Measurements from ENCODE around the gene TTC38.

The TTC38 gene

DNA sequence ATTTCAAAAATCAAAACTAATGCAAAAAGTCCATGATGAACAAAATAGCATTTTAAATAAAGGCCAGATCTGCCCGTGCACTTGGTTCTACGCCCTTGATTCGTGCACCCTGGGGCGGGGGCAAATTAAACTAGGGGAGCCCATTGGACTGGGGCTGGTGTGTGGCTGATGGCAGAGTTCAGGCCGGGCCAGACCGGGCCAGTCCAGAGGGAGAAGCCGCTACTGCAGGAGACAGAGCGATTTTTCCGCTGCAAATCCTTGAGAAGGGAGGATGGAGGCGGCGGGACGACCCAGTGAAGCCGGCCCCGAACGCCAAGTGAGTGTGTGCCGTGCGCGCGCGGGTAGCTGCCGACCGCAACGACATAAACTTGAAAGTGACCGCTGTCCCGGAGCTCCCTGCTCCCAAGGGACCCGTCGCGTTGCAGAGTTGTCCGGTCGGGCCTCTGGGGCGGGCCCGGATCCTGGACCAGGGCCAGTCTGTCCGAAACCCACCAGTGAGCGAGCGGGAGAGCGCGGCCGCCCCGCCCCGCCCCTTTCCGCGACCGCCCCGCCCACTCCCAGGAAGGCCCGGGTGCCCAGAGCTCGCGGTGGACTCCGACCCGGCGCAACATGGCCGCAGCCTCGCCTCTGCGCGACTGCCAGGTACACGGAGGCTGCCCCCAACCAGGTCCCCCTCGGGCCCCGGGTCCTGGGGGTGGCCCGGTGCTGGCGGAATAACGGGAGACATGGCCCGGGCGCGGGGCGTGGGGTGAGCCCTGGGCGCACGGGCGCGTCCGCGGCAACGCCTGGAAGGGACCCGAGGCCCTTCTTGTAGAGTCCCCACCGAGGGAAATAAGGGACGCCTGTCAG, at the start of gene TTC38:
TTC38 (plus strand) TSS at position 578 of the 849 bp plus-strand sequence; CDS start at position 610, 32 bp downstream.
- ATAC-seq, result peak; percentile 70 to 79

DNA sequence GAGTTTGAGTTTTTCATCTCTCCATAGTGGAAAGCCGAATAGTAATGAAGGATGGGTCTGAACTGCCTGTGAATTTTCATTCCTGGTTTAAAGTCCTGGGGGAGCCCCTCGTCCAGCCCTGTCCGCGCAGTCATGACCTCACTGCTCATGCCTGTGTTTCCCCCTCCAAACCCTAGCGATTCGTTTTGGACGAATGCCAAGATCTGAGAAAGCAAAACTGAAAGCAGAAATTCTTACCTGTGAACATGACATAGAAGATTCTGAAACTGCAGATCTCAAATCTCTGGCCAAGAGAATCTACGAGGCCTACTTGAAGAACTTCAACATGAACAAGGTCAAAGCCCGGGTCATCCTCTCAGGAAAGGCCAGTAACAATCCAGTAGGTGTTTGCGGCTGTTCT, 48.2 kb upstream of the TTC38 start:
- no peak for ATAC-seq

DNA sequence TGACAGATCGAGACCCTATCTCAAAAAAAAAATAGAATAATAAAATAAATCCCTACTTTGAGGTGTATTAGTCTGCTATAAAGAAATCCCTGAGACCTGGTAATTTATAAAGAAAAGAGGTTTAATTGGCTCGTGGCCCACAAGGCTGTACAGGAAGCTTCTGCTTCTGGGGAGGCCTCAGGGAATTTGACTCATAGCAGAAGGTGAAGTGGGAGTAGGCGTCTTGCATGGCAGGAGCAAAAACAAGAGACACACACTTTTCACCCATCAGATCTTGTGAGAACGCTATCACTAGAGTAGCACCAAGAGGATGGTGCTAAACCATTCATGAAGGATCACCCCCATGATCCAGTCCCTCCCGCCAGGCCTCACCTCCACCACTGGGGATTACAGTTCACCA, 46.9 kb upstream of the TTC38 start:
- ATAC-seq, result no peak

DNA sequence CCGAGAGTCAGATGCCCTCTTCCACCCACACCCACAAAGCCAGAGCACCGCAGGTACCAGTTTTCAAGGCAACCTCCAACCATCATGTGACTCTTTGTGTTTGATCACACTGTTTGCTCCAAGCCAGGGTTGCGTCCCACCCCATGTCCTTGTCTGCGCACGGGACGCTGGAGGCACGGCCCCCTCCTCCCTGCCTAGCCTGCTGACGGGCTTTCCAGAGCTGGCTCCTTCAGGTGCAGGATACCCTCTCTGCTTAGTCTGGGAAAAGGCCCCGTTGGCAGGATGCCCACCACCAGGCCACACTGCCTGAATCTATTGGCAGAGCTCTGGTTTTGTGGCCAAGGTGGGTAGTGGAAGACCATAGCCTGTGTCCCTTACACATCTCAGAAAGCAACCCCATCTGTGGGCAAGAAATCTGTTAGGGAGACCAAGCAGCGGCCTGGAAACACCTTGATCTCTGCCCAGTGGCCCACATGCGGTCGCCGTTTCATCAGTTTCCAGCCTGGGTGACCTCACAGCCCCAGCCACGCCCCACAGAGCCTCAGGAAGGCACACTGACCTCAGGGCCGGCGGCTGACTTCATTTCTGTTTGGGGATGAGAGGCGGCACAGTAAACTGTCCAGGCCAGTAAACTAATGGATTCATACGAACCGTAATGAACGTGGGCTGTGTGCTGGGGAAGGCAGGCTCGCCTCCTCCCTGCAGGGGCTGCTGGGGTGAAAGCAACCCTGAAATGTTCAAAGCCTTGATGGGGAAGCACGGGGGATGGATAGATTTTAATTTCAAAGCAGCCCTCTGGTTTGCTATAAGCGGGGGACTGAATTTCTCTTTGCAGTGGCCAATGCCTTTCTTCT, 43.5 kb upstream of the TTC38 start:
- ATAC-seq, result no peak

DNA sequence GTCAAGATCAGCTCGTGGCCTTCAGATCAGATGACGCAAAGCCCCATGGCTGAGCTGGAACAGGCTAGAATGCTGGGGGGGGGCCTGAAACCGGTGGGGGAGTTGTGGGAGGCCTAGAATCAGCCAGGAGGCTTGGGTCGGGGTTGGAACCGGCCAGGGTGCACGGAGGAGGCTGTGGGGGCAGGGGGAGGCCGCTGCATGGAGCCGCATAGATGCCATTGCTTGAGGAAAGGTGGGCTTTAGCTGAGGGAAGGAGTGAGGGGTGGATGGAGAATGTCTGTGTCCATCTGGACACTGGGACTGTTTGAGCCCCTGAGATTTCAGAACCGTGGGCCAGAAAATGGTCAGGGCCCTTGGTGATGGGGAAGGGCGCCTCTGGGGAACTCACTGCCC, 42.9 kb upstream of the TTC38 start:
- ATAC-seq, result no peak

DNA sequence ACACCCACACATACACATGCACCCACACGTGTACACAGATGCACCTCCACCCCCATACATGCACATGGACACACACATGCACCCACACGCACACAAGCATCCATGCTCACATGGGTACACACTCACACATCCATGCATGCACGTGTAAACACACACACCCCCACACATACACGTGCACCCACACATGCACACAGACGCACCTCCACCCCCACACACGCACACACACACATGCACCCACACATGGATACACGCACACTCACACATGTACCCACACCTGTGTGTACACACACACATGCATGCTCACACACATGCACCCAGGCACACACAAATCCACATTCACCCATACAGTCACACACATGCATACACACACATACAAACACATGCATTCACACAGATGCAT, 42.2 kb upstream of the TTC38 start:
- ATAC-seq, result no peak

DNA sequence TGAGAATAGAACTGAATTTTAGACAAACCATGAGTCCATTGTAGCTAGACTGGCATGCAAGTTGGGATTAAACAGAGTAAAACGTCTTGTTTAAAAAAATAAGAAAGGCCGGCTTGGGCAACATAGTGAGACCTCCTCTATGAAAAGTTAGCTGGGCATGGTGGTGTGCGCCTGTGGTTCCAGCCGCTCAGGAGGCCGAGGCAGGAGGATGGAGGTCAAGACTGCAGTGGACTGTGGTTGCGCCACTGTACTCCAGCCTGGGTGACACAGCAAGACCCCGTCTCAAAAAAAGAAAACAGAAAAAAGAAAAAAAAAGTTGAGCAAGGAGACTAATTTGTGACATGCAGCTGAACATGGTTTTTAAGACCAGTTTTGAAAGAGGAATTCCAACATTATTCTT, 41.2 kb upstream of the TTC38 start:
- ATAC-seq, result no peak

DNA sequence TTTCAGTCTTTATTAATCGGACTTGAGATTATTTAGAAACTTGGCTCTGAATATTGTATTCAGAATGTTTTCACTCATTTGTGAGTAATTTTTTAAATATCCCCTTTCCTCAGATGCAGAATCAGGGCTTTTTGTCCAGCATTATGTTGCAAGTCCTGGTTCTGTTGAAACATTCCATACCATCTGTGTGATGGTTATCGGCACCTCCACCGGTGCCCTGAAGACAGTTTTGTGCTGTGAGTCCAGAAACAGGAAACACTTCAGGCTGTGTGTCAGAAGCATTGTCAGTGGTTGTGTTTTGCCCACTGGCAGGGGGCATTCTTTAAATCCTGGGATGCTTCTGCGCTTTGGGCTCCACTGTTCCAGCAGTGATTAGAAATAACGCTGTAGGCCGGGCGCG, 38.1 kb upstream of the TTC38 start:
- no peak for ATAC-seq

DNA sequence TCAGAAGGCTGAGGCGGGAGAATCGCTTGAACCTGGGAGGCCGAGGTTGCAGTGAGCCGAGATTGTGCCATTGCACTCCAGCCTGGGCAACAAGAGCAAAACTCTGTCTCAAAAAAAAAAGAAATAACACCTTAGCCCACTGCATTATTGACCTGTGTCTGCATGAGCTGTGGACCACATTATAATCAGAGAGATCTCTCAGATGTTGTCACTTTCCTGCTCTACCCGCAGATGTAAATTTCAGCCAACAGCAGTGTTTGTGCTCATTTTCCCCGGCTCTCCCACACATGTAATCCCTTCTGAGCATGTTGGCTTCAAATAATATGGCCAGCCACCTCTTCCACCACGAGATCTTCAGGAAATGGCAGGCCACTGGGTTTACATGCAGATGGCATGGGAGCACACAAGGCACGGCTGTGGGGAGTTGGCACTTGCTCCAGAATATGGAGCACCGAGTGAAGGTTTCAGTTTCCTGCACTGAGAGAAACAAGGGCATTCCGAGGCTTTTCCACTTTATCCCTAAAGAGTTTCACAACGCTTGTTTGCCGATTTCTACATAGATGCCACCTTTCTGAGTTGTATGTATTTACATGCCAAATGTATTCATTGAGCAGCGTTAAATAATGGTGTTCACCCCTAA, 37.4 kb upstream of the TTC38 start:
- no peak for ATAC-seq

DNA sequence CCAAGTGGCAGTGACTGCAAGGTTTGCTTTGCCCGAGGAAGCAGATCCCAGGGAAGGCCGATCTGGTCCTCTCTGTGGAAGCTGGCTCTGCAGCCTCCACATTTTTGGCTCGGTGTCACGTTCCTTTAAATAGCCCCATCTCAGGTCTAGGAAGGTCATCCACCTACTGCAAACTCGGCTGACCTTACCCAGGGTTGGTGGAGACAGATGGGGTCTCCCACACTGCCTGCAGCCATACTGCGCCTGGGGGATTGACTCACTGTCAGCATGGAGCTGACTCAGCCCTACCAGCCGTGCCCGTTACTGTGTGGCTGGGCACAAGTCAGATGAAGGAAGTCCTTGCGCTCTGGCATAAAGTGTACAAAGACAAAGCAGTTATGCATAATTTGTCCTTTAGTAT, 34.6 kb upstream of the TTC38 start:
- no peak for ATAC-seq

DNA sequence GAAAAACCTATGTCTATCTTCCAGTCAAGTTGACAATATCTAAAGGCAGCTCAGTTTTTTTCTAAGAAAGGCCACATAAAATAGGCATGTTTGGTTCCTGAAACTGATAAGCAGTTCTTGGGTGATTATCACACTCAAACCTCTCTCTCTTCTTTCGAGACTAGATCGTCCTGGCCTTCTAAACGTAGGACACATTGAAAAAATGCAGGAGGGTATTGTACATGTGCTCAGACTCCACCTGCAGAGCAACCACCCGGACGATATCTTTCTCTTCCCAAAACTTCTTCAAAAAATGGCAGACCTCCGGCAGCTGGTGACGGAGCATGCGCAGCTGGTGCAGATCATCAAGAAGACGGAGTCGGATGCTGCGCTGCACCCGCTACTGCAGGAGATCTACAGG, 32.8 kb upstream of the TTC38 start:
- ATAC-seq, result no peak

DNA sequence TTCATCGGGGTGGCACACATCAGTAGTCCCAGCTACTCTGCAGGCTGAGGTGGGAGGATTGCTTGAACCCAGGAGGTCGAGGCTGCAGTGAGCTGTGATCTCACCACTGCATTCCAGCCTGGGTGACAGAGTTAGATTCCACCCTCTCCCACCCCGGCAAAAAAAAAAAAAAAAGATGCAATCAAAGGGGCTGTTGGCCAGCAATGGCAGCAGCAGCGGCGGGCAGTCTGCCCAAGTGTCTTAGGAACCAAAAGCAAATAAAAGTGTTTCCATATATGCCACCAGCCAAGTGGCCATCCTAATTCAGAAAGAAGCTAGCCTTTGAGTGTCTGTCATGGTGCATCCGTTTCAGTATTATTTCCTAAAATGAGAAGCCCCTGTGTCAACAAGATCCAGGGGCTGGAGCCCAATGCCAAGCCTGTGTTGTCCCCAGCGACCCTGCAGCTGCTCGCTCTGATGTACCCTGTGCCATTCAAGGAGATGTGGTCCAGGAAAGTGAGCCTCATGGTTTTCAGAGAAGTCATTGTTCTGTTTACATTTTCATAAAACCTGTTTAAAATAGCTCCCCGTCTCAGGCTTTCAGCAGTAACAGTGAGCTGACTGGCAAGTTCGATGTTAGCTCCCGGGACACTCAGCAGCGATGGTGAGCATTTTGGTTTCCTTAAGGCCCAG, 30.2 kb upstream of the TTC38 start:
- no peak for ATAC-seq

DNA sequence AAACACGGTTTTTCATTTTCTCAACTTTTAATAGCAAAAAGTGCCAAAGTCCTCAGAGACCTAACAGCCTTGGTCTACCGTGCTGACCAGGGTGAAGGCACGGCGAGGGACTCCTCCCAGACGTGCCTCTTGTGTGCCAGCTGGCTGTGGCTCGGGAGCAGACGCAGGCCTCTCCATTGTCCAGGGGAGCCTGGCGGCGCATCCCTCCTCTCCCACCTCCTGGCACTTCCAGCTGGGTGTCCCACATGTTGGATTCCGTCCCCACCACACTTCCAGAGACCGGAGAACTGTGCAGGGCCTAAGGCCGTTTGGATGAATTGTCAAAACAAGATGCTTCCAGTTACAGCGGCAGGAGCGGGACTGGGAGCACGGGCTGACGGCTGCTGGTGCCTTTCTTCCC, 29.3 kb upstream of the TTC38 start:
- ATAC-seq, result no peak

DNA sequence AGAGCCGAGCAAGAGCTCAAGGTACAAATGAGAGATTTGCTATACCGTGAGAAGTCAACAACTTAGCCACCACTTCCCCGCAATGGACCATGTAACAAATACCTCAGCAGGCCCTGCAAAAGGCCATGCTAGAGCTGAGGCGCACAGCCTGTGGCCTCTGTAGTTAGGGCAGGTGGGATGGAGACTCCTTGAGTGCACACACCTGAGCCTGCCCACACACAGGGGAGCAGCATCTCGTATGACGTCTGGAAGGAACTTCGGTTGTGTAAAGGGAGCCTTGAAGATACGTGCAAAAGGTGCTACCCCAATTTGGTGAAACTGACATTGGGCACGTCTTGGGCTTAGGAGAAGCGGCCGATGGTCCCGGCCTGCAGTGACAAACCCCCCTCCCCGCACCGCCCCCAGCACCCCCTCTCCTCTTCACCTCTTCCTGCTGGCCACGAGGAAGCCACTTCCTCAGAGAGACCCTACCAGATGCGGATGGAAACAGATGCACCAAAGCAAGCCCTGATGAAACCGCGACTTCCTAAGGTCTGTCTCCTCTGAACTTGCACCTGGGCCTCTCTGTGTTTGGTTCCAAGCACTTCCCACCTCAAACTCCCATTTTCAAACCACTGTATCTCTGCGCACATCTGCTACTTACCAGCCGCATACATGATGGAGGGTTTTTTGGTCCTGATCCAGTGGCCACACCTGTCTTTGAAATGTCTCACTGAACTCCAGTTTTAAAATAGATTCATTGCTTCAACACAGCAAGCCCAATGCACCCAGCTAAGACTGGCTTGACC, 28.4 kb upstream of the TTC38 start:
- no peak for ATAC-seq

DNA sequence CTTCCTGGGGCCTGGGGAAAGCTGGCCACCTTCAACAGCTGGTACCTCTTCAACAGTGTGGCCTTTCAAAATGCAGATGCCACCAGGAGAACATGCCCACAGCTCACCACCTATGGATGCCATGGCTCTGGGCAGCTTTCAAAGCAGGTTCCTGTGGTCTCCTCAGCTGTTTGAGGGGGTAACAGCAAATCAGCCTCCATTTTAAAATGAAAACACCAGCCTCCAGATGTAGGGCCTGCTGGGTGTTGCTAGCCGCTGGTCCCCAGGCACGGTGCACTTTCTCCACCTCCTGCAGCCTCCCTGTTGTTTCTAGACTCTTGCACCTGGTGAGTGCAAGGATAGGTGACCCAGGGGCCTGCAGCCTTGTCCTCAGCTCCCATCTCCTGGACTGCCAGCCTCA, 27.7 kb upstream of the TTC38 start:
- no peak for ATAC-seq

DNA sequence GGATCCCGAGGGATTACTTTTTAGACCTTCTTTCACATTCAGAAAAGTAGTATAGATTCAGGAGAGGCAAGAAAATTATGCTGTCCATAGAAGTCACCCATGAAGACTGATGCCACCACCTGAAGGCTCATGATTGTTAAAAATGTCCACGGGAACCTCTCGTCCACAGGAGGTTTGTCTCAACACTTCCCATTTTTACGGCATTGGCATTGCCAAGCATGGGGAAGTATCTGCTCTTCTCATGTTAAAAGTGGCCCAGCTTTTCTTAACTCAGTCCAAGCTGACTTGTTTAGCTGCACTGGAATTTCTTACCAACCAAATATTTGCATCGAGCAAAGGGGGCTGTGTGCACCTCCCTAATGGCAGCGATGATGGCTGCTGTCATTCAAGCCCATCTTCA, 27.3 kb upstream of the TTC38 start:
- no peak for ATAC-seq

DNA sequence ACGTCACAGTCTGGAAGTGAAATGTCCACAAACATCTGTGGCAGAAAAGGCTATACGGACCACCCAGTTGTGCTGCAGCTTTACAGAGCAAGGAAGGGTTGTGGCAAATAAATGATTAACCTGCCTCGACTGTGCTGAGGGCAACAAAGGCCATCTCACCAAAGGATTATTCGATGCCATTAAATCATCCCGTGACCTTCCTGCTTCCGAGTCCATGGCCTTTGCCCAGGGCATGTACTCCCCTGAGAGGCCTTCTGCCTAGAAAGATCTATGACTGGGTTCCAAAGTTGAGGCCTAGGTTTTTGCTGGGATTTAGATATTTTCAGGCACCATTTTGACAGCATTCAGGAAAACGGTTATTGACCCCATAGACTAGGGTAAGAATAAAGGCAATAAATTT, 26.9 kb upstream of the TTC38 start:
- no peak for ATAC-seq

DNA sequence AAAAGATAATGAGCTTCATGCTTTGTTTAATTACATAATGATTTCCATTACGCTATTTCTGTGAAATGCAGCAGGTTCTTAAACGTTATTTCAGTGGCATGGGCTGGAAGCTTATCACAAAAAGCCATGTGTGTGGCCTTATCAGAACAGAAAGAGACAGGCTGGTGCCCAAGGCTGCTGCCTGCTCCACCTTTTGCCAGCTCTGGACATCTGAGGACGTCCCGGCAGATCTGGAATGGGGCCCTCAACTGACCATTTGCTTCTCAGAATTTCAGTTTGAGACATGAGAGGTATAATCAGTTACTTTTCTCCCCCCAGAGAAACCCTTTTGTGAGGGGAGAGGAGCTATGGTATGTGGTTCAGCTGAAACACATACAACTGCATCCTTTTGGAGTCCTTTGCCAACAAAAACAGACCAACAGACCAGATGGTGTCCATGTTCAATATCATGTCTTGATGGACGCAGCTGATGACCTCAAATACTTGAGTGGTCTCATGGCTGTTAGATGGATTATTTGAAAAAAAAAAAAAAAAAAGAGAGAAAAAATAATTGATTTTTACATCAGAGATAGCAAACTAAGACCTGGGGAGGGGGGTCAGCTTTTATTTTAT, 26.3 kb upstream of the TTC38 start:
- no peak for ATAC-seq

DNA sequence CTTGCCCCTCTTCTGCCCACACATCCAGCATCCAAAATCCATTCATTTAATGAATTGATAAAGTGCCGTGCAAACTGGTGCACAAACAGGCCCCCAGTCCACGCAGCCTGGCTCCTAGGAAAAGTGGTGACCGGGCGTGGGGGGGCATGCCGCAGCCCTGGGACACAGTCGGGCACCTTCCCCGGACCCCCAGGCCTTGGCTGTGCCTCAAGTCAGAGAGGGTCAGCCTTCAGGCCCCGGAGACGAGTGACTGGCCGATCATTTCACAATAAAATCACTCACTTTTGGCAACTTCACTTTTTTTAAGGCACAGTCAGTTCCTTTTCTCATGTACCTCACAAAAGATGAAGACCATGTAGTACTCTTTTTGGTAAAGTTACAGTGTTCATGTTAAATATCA, 25.7 kb upstream of the TTC38 start:
- no peak for ATAC-seq

DNA sequence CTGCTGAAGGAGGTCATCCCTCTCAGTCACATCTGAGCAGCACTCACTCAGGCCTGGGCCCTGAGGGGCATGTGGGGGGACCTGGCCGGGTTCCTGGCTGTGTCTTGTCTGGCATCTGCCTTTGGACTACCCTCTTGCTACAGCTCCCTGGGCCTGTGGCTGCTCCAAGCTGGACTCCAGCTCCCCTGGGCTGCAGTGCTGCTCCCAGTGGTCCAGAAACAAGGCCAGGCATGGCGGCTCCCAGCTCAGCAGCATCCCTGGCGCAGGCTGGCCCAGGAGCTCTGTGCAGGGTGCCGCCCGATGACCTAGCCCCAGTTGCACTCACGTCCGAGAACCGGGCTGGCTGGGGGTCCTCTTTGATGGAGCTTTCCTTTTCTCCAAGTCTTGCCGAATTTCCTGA, 23.0 kb upstream of the TTC38 start:
- no peak for ATAC-seq

DNA sequence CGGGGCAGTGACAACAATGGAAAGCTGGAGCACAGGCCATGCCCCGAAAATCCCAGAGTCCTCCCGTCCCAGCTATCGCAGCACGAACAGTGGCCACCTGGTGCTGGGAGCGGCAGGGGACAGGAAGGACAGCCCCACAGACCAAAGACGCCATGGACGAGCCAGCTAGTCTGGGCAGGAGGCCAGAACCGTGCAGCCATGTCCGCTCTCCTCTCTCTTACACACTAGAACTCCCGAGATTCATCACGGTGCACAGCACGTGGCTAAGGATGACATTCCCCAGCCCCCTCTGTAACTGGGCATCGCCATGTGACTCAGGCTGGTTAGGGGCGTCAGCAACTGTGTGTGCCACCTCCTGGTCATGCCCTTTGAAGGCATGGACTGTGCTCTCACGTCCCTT, 22.3 kb upstream of the TTC38 start:
- no peak for ATAC-seq

DNA sequence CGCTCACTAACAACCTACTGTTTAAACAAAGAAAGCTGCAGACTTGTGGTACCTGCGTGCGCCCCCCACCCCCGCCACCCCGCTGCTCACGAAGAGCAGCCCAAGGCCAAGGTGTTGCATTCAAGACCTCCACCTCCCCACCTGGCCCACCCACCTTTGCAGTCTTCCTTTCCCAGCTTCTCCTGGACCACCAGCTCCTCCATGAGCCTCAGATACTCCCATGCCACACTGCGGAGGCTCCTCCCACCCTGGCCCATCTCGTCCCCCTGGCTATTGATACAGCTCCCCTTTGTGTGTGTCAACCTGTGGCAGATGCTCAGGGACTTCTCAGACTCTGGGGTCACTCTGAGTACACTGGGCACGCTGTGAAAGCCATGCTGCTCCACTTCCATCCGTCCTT, 21.6 kb upstream of the TTC38 start:
- no peak for ATAC-seq

Measured in activated CD4-positive, CD25-positive, alpha-beta regulatory T cell treated with anti-CD3 and anti-CD28 coated beads, Interleukin-2, amount 50 U/mL, for 24 hours (primary cell).